BE2C (cell line): ENCODE measurements around the gene NTRK3.

Source experiments
- DNase-seq: peaks from one replicate; pipeline ENCODE4 v3.0.0-alpha.2; 2020
- H3K27me3 ChIP-seq: fragments of 250-450 bp; sonication (Bioruptor Pico); 2 replicates; pipeline ENCODE4 v1.5.1; 2020; ENCODE audit warnings: mild to moderate bottlenecking
- H3K36me3 ChIP-seq: fragments of 250-450 bp; sonication (Bioruptor Pico); 2 replicates; pipeline ENCODE4 v1.5.1; 2020; ENCODE audit warnings: mild to moderate bottlenecking
- H3K4me1 ChIP-seq: fragments of 250-450 bp; sonication (Bioruptor Pico); 2 replicates; pipeline ENCODE4 v1.5.1; 2020
- H3K4me3 ChIP-seq: 2 replicates; pipeline ENCODE4 v1.5.1; 2011; ENCODE audit warnings: low read depth, low read length
- H3K9me3 ChIP-seq: fragments of 250-450 bp; sonication (Bioruptor Pico); 2 replicates; pipeline ENCODE4 v1.5.1; 2020
- CTCF ChIP-seq: IDR thresholded peaks from 2 replicates; pipeline ENCODE4 v1.5.1; 2012; ENCODE audit warnings: mild to moderate bottlenecking, low read depth, low read length

Gene NTRK3

GRCh38 chr15:87952736-87953287 is 303.7 kb downstream of the NTRK3 start:
- no peaks in the 10 kb centered on the region for H3K9me3 ChIP-seq

GRCh38 chr15:87949575-87950223 is 306.8 kb downstream of the NTRK3 start:
- DNase-seq, result no peak
- Histone ChIP-seq H3K36me3 (no peaks in the 10 kb centered on the region), H3K4me1 (no peaks in the 10 kb centered on the region), H3K9me3 (no peaks in the 10 kb centered on the region), H3K27me3 (no peaks in the 10 kb centered on the region), H3K4me3 (no peak overlapping the region)
- TF ChIP-seq CTCF, result no peak

More at GRCh38 chr15:87952736-87953287, 303.7 kb downstream of the NTRK3 start:
- Histone ChIP-seq H3K4me3 (no peak overlapping the region), H3K27me3 (no peaks in the 10 kb centered on the region), H3K36me3 (no peaks in the 10 kb centered on the region), H3K4me1 (no peaks in the 10 kb centered on the region)
- DNase-seq, result no peak
- TF ChIP-seq CTCF, result no peak

GRCh38 chr15:87949151-87949574 is 307.4 kb downstream of the NTRK3 start:
- H3K27me3 ChIP-seq, result no peaks in the 10 kb centered on the region
- TF ChIP-seq CTCF, result no peak
- H3K36me3 ChIP-seq, result no peaks in the 10 kb centered on the region
- H3K9me3 ChIP-seq, result no peaks in the 10 kb centered on the region
- DNase-seq, result no peak
- no peaks in the 10 kb centered on the region for H3K4me1 ChIP-seq
- no peak overlapping the region for H3K4me3 ChIP-seq

GRCh38 chr15:87947560-87947959 is 309.0 kb downstream of the NTRK3 start:
- no peak for DNase-seq
- Histone ChIP-seq H3K27me3 (no peaks in the 10 kb centered on the region), H3K9me3 (no peaks in the 10 kb centered on the region)

GRCh38 chr15:87945246-87945645 is 311.3 kb downstream of the NTRK3 start:
- Histone ChIP-seq H3K9me3 (no peaks in the 10 kb centered on the region), H3K4me1 (no peaks in the 10 kb centered on the region; the same call in 1 of the 2 replicates), H3K4me3 (no peak overlapping the region), H3K27me3 (no peaks in the 10 kb centered on the region), H3K36me3 (no peaks in the 10 kb centered on the region)
- DNase-seq, result no peak
- no peak for TF ChIP-seq CTCF

More at GRCh38 chr15:87947560-87947959, 309.0 kb downstream of the NTRK3 start:
- Histone ChIP-seq H3K36me3 (no peaks in the 10 kb centered on the region), H3K4me3 (no peak overlapping the region), H3K4me1 (no peaks in the 10 kb centered on the region)
- TF ChIP-seq CTCF, result no peak

- TF ChIP-seq CTCF, result no peak
- peak; percentile 28 for DNase-seq
- Histone ChIP-seq H3K27me3 (no peaks in the 10 kb centered on the region), H3K36me3 (no peaks in the 10 kb centered on the region), H3K9me3 (no peaks in the 10 kb centered on the region), H3K4me1 (no peaks in the 10 kb centered on the region; the same call in 1 of the 2 replicates), H3K4me3 (no peak overlapping the region)
Observed at GRCh38 chr15:87944691-87945090, 311.8 kb downstream of the NTRK3 start.
